HEK293 (cell line): ENCODE results near the gene GARIN5A.
A peak's percentile ranks its signal among the peaks of the same experiment; 100 is the strongest.

Experiments used
- KLF10 ChIP-seq: fragments of 450-650 bp; IDR thresholded peaks from 2 replicates; pipeline ENCODE4 v1.5.1; 2018; ENCODE audit warnings: missing biosample characterization, mild to moderate bottlenecking, missing genetic modification characterization
- KLF16 ChIP-seq: fragments of 450-650 bp; formaldehyde crosslinking; IDR thresholded peaks from 2 replicates; pipeline ENCODE4 v1.5.1; 2017; ENCODE audit warnings: missing biosample characterization, missing genetic modification characterization
- ZBTB17 ChIP-seq: fragments of 450-650 bp; formaldehyde crosslinking; IDR thresholded peaks from 2 replicates; pipeline ENCODE4 v1.5.1; 2016; ENCODE audit warnings: missing biosample characterization, missing genetic modification characterization
- ZBTB20 ChIP-seq: fragments of 450-650 bp; formaldehyde crosslinking; IDR thresholded peaks from 2 replicates; pipeline ENCODE4 v1.5.1; 2016; ENCODE audit warnings: missing biosample characterization, missing genetic modification characterization
- ZBTB26 ChIP-seq: fragments of 450-650 bp; formaldehyde crosslinking; optimal IDR thresholded peaks from 2 replicates; pipeline ENCODE3; 2016; ENCODE audit warnings: missing biosample characterization, mild to moderate bottlenecking, missing genetic modification characterization
- ZBTB48 ChIP-seq: fragments of 450-650 bp; formaldehyde crosslinking; IDR thresholded peaks from 2 replicates; pipeline ENCODE4 v1.5.1; 2016; ENCODE audit warnings: missing biosample characterization, missing genetic modification characterization
- ZFHX2 ChIP-seq: fragments of 450-650 bp; formaldehyde crosslinking; conservative IDR thresholded peaks from 2 replicates; pipeline ENCODE4 v1.5.1; 2016; ENCODE audit warnings: missing biosample characterization, missing genetic modification characterization
- ZNF133 ChIP-seq: fragments of 450-650 bp; formaldehyde crosslinking; IDR thresholded peaks from 2 replicates; pipeline ENCODE4 v1.5.1; 2016; ENCODE audit warnings: missing biosample characterization, missing genetic modification characterization
- ZNF138 ChIP-seq: fragments of 450-650 bp; formaldehyde crosslinking; IDR thresholded peaks from 2 replicates; pipeline ENCODE4 v1.5.1; 2016; ENCODE audit warnings: missing biosample characterization, missing genetic modification characterization, borderline replicate concordance
- ZNF24 ChIP-seq: fragments of 450-650 bp; formaldehyde crosslinking; IDR thresholded peaks from 2 replicates; pipeline ENCODE4 v1.5.1; 2016; ENCODE audit warnings: missing biosample characterization, missing genetic modification characterization
- ZNF302 ChIP-seq: fragments of 450-650 bp; formaldehyde crosslinking; IDR thresholded peaks from 2 replicates; pipeline ENCODE4 v1.5.1; 2016; ENCODE audit warnings: missing biosample characterization, missing genetic modification characterization, low read depth
- ZNF391 ChIP-seq: fragments of 450-650 bp; formaldehyde crosslinking; IDR thresholded peaks from 2 replicates; pipeline ENCODE4 v1.5.1; 2016; ENCODE audit warnings: low read depth, missing biosample characterization, missing genetic modification characterization, borderline replicate concordance
- ZNF394 ChIP-seq: fragments of 450-650 bp; formaldehyde crosslinking; IDR thresholded peaks from 2 replicates; pipeline ENCODE4 v1.5.1; 2016; ENCODE audit warnings: missing biosample characterization, missing genetic modification characterization, mild to moderate bottlenecking, moderate library complexity, borderline replicate concordance
- ZNF501 ChIP-seq: fragments of 450-650 bp; formaldehyde crosslinking; IDR thresholded peaks from 2 replicates; pipeline ENCODE4 v1.5.1; 2016; ENCODE audit warnings: missing biosample characterization, missing genetic modification characterization
- ZNF585B ChIP-seq: fragments of 450-650 bp; formaldehyde crosslinking; IDR thresholded peaks from 2 replicates; pipeline ENCODE4 v1.5.1; 2016; ENCODE audit warnings: missing biosample characterization, missing genetic modification characterization
- ZNF624 ChIP-seq: fragments of 450-650 bp; formaldehyde crosslinking; IDR thresholded peaks from 2 replicates; pipeline ENCODE4 v1.5.1; 2017; ENCODE audit warnings: missing biosample characterization, missing genetic modification characterization
- ZNF664 ChIP-seq: fragments of 450-650 bp; formaldehyde crosslinking; IDR thresholded peaks from 2 replicates; pipeline ENCODE4 v1.5.1; 2016; ENCODE audit warnings: missing biosample characterization, missing genetic modification characterization
- ZNF776 ChIP-seq: fragments of 450-650 bp; formaldehyde crosslinking; IDR thresholded peaks from 2 replicates; pipeline ENCODE4 v1.5.0; 2017; ENCODE audit warnings: missing biosample characterization, missing genetic modification characterization, borderline replicate concordance
- ZNF777 ChIP-seq: fragments of 450-650 bp; formaldehyde crosslinking; IDR thresholded peaks from 2 replicates; pipeline ENCODE4 v1.5.1; 2017; ENCODE audit warnings: missing biosample characterization, missing genetic modification characterization, borderline replicate concordance
- ZNF785 ChIP-seq: fragments of 450-650 bp; formaldehyde crosslinking; IDR thresholded peaks from 2 replicates; pipeline ENCODE4 v1.5.1; 2016; ENCODE audit warnings: missing biosample characterization, missing genetic modification characterization
- ZNF791 ChIP-seq: fragments of 450-650 bp; formaldehyde crosslinking; IDR thresholded peaks from 2 replicates; pipeline ENCODE4 v1.5.1; 2016; ENCODE audit warnings: missing biosample characterization, missing genetic modification characterization
- ZNF843 ChIP-seq: fragments of 450-650 bp; formaldehyde crosslinking; IDR thresholded peaks from 2 replicates; pipeline ENCODE4 v1.5.1; 2016; ENCODE audit warnings: missing biosample characterization, missing genetic modification characterization
- ZSCAN18 ChIP-seq: fragments of 450-650 bp; formaldehyde crosslinking; IDR thresholded peaks from 2 replicates; pipeline ENCODE4 v1.5.1; 2016; ENCODE audit warnings: missing biosample characterization, missing genetic modification characterization
- ZSCAN30 ChIP-seq: fragments of 450-650 bp; IDR thresholded peaks from 2 replicates; pipeline ENCODE4 v1.5.1; 2018; ENCODE audit warnings: missing biosample characterization, mild to moderate bottlenecking, missing genetic modification characterization, moderate library complexity
- ZXDB ChIP-seq: fragments of 450-650 bp; formaldehyde crosslinking; IDR thresholded peaks from 2 replicates; pipeline ENCODE4 v1.5.1; 2016; ENCODE audit warnings: missing biosample characterization, missing genetic modification characterization
- TF ChIP-seq, protein P1 (sequence below): fragments of 450-650 bp; formaldehyde crosslinking; IDR thresholded peaks from 2 replicates; pipeline ENCODE4 v1.5.1; 2016; ENCODE audit warnings: missing biosample characterization, missing genetic modification characterization
- TF ChIP-seq, protein P2 (sequence below): fragments of 450-650 bp; formaldehyde crosslinking; IDR thresholded peaks from 2 replicates; pipeline ENCODE4 v1.5.1; 2016; ENCODE audit warnings: missing biosample characterization, missing genetic modification characterization
- TF ChIP-seq, protein P3 (sequence below): fragments of 450-650 bp; formaldehyde crosslinking; conservative IDR thresholded peaks from 2 replicates; pipeline ENCODE4 v1.5.1; 2016; ENCODE audit warnings: low read depth, missing biosample characterization, missing genetic modification characterization

The GARIN5A gene

DNA sequence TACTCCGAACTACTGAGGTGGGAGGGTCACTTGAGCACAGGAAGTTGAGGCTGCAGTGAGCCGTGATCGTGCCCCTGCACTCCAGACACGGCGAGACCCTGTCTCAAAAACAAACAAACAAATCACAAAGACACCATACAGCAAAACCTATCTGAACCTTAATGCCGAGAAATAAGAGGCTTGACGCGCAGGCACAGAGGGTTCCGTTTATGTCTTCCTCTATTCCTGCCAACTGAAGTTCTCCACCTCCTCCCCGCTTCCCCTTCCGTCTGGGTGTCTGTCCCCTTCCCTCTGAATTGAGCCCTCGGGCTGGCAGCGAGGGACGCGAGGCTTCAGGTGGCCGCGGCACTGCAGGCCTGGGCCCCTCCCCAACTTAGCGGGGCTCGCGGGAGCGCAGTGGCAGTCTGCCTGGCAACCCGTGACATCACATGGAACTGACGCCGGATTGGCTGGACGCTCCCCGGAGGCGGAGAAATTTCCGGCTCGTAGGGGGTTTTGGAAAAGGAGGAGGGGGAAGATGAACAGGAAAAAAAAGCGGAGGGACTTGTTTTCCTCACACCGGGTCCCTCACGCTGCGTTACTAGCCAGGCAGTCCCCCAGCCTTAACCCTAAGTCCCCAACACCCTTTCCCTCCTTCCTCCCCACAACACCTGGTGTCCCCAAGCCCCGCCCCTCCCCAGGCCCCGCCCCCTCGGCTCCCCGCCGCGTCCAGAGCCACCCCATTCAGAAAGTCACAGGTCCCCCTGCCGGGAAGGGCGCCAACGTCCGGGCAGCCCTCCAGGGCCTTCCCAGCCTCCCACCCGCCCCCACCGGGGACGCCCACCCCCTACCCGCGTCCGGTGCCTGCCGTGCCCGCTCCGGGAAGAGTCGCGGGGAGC lies 45.1 kb downstream of the GARIN5A start (continued):
- TF ChIP-seq ZNF501 = no peak
- peak; percentile 64; the same call in 1 of the 2 replicates for TF ChIP-seq ZNF777
- TF ChIP-seq KLF16 (tag by site-specific recombination) = no peak
- TF ChIP-seq ZBTB20 = peak; percentile 24; the same call in 1 of the 2 replicates
- TF ChIP-seq ZBTB17 = no peak; the same call in 1 of the 2 replicates
- peak; percentile 63; the same call in 1 of the 2 replicates for TF ChIP-seq ZSCAN30 (tag by site-specific recombination)
- TF ChIP-seq ZNF391 (tag by site-specific recombination) = no peak; the same call in 1 of the 2 replicates
- no peak for TF ChIP-seq ZNF133 (tag by site-specific recombination)
- TF ChIP-seq, protein P1, sequence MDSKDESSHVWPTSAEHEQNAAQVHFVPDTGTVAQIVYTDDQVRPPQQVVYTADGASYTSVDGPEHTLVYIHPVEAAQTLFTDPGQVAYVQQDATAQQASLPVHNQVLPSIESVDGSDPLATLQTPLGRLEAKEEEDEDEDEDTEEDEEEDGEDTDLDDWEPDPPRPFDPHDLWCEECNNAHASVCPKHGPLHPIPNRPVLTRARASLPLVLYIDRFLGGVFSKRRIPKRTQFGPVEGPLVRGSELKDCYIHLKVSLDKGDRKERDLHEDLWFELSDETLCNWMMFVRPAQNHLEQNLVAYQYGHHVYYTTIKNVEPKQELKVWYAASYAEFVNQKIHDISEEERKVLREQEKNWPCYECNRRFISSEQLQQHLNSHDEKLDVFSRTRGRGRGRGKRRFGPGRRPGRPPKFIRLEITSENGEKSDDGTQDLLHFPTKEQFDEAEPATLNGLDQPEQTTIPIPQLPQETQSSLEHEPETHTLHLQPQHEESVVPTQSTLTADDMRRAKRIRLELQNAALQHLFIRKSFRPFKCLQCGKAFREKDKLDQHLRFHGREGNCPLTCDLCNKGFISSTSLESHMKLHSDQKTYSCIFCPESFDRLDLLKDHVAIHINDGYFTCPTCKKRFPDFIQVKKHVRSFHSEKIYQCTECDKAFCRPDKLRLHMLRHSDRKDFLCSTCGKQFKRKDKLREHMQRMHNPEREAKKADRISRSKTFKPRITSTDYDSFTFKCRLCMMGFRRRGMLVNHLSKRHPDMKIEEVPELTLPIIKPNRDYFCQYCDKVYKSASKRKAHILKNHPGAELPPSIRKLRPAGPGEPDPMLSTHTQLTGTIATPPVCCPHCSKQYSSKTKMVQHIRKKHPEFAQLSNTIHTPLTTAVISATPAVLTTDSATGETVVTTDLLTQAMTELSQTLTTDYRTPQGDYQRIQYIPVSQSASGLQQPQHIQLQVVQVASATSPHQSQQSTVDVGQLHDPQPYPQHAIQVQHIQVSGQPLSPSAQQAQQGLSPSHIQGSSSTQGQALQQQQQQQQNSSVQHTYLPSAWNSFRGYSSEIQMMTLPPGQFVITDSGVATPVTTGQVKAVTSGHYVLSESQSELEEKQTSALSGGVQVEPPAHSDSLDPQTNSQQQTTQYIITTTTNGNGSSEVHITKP (tag by site-specific recombination) = peak; percentile 81
- 0 out of 2 replicates have a peak, but pooled peaks have one; percentile 19 for TF ChIP-seq ZNF394
- TF ChIP-seq ZNF776 (tag by site-specific recombination) = no peak
- TF ChIP-seq ZNF624 (tag by site-specific recombination) = no peak
- TF ChIP-seq, protein P2, sequence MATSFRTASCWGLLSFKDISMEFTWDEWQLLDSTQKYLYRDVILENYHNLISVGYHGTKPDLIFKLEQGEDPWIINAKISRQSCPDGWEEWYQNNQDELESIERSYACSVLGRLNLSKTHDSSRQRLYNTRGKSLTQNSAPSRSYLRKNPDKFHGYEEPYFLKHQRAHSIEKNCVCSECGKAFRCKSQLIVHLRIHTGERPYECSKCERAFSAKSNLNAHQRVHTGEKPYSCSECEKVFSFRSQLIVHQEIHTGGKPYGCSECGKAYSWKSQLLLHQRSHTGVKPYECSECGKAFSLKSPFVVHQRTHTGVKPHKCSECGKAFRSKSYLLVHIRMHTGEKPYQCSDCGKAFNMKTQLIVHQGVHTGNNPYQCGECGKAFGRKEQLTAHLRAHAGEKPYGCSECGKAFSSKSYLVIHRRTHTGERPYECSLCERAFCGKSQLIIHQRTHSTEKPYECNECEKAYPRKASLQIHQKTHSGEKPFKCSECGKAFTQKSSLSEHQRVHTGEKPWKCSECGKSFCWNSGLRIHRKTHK = no peak
- TF ChIP-seq ZNF138 (tag by site-specific recombination) = no peak
- no peak for TF ChIP-seq ZNF585B
- no peak for TF ChIP-seq ZNF791 (tag by site-specific recombination)
- peak; percentile 58; the same call in 1 of the 2 replicates for TF ChIP-seq ZXDB
- no peak for TF ChIP-seq ZNF24 (tag by site-specific recombination)
- TF ChIP-seq ZSCAN18 (tag by site-specific recombination) = no peak
- TF ChIP-seq ZNF664 (tag by site-specific recombination) = no peak
- peak; percentile 42 for TF ChIP-seq ZBTB26 (tag by site-specific recombination)
- TF ChIP-seq ZFHX2 = no peak
- TF ChIP-seq KLF10 (tag by site-specific recombination) = no peak
- TF ChIP-seq ZNF302 (tag by site-specific recombination) = no peak
- TF ChIP-seq ZBTB48 (tag by site-specific recombination) = no peak
- no peak; the same call in 1 of the 2 replicates for TF ChIP-seq ZNF843 (tag by site-specific recombination)
- TF ChIP-seq, protein P3, sequence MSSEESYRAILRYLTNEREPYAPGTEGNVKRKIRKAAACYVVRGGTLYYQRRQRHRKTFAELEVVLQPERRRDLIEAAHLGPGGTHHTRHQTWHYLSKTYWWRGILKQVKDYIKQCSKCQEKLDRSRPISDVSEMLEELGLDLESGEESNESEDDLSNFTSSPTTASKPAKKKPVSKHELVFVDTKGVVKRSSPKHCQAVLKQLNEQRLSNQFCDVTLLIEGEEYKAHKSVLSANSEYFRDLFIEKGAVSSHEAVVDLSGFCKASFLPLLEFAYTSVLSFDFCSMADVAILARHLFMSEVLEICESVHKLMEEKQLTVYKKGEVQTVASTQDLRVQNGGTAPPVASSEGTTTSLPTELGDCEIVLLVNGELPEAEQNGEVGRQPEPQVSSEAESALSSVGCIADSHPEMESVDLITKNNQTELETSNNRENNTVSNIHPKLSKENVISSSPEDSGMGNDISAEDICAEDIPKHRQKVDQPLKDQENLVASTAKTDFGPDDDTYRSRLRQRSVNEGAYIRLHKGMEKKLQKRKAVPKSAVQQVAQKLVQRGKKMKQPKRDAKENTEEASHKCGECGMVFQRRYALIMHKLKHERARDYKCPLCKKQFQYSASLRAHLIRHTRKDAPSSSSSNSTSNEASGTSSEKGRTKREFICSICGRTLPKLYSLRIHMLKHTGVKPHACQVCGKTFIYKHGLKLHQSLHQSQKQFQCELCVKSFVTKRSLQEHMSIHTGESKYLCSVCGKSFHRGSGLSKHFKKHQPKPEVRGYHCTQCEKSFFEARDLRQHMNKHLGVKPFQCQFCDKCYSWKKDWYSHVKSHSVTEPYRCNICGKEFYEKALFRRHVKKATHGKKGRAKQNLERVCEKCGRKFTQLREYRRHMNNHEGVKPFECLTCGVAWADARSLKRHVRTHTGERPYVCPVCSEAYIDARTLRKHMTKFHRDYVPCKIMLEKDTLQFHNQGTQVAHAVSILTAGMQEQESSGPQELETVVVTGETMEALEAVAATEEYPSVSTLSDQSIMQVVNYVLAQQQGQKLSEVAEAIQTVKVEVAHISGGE (tag by site-specific recombination) = 0 out of 2 replicates have a peak, but pooled peaks have one; percentile 23
- no peak for TF ChIP-seq ZNF785 (tag by site-specific recombination)
